ENCODE data around the gene MIPOL1. TPM values are rescaled to one million over a fixed set of nuclear protein-coding genes. Genes with fewer than 3 reads are reported as not detected.

Gene MIPOL1
- total RNA-seq, 1 experiment from 2014 or later = 15.4 TPM

DNA sequence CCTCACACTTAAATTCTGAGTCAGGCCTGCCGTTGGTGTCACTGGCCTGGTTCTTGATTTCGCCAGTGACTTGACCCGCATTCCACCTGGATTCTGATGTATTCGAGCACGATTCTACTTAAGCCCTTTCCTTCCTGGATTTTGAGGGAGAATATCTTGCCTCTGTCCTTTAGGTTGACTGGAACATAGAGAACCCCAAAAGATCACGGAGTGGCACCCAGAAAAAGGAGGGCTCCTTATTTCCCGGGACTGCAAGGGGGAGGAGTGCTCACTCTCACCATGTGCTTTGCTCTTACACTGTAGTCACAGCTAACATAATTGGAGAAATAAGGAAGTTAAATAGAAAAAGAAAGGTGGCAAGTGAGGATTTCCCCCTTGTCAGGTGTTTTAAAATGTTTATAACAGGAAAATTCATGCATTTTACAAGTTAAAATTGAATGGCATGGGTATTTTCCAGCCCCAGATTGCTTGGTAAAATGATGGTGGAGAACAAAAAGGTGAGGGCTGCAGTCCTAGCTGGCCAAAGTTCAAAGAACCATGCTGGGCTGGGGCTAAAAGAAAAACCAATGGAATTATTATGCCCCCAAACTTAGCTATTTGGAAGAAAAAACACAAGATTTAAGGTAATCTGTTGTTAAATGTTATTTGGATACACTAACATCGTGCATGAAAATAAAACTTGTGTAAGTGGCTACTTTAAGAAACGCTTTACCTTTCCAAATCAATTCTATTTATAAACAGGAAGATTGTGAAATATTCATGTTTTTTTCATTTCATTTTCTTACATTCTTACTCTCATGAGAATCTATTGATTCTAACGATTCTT is 388.4 kb downstream of the MIPOL1 start:
- intact Hi-C loops (cut with micrococcal nuclease) = no loop called here
- BruUV-seq (replicated peaks) = no TSS peak
- ChIA-PET CTCF (no interaction called here), POLR2A (no interaction called here), RAD21 (ENCODE audit: low non-redundant PET in 1 of 2, low total read pairs in 2 of 2, uncharacterized antibody in 2 of 2, unreplicated experiment in 2 of 2) (no interaction called here)
- Histone ChIP-seq H3K9me2 (ENCODE audit: insufficient read depth) (no peaks in the 10 kb centered on the region), H3K36me3 (ENCODE audit: control insufficient read depth in 1 of 2, insufficient read depth in 2 of 2, low read length in 2 of 2) (no peaks in the 10 kb centered on the region), H4K20me1 (ENCODE audit: insufficient read depth) (no peaks in the 10 kb centered on the region), H3K9ac (ENCODE audit: low read length) (no peak overlapping the region), H3K27ac (ENCODE audit: low read depth, low read length) (no peak overlapping the region), H3K27me3 (ENCODE audit: insufficient read depth, low read length) (no peaks in the 10 kb centered on the region), H3K9me3 (ENCODE audit: control insufficient read depth in 1 of 2, insufficient read depth in 1 of 2, low read depth in 1 of 2, low read length in 2 of 2) (no peaks in the 10 kb centered on the region), H3K4me1 (ENCODE audit: control insufficient read depth in 1 of 2, insufficient read depth in 2 of 2, low read length in 2 of 2) (peaks cover 5 to 26% of the 10 kb centered on the region in 2 experiments), H2AFZ (ENCODE audit: low read depth, low read length, poor library complexity, severe bottlenecking) (no peak overlapping the region), H3K4me2 (ENCODE audit: low read length) (no peak overlapping the region), H3K79me2 (ENCODE audit: insufficient read depth, low read length) (no peaks in the 10 kb centered on the region), H3K4me3 (replicated peaks in 1 of 2; ENCODE audit: low read depth in 1 of 2, low read length in 2 of 2) (no peak overlapping the region)
- ATAC-seq (no peak), DNase-seq (ENCODE audit: low read depth, low spot score) (no peak)
- no peak for TF ChIP-seq FOSL1 (IDR thresholded peaks at IDR 0.05; ENCODE audit: low read depth)
- no peak for TF ChIP-seq YY1 (IDR thresholded peaks at IDR 0.05; ENCODE audit: extremely low read depth, insufficient replicate concordance, low read depth, low read length)
- no peak for TF ChIP-seq ZFX (IDR thresholded peaks at IDR 0.05)
- no peak for TF ChIP-seq POLR2AphosphoS5 (IDR thresholded peaks at IDR 0.05; ENCODE audit: low read depth, low read length)
- TF ChIP-seq ZNF274 (IDR thresholded peaks at IDR 0.05; ENCODE audit: low read depth, low read length) = no peak
- TF ChIP-seq RAD21 (IDR thresholded peaks at IDR 0.05; ENCODE audit: low read depth) = no peak

DNA sequence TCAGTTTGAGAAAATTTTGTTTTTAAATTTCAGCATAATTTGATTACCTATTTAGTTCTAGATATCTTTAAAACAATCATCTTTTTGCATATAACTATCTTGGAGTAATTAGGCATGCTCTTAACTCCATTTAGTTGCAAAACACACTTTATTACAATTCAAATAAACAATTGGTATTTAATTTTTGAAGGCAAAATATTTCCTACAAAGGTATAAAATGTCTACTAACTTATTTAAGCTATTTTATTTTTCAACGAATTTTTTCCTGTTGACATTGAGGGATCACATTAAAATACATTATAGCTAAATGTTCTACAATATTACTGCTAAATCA is 389.0 kb downstream of the MIPOL1 start:
- H3K9ac ChIP-seq (ENCODE audit: low read length) = no peak overlapping the region
- DNase-seq (ENCODE audit: low read depth, low spot score) = no peak
- CTCF ChIA-PET = no interaction called here
- POLR2A ChIA-PET = no interaction called here
- no peak overlapping the region for H3K4me2 ChIP-seq (ENCODE audit: low read length)
- no peaks in the 10 kb centered on the region for H3K9me2 ChIP-seq (ENCODE audit: insufficient read depth)
- ATAC-seq = no peak
- H3K27me3 ChIP-seq (ENCODE audit: insufficient read depth, low read length) = no peaks in the 10 kb centered on the region
- H4K20me1 ChIP-seq (ENCODE audit: insufficient read depth) = no peaks in the 10 kb centered on the region
- H3K4me1 ChIP-seq (ENCODE audit: control insufficient read depth in 1 of 2, insufficient read depth in 2 of 2, low read length in 2 of 2) = peaks cover 5 to 26% of the 10 kb centered on the region in 2 experiments
- intact Hi-C loops (cut with micrococcal nuclease) = no loop called here
- no peak overlapping the region for H3K27ac ChIP-seq (ENCODE audit: low read depth, low read length)
- RAD21 ChIA-PET (ENCODE audit: low non-redundant PET in 1 of 2, low total read pairs in 2 of 2, uncharacterized antibody in 2 of 2, unreplicated experiment in 2 of 2) = no interaction called here
- no peaks in the 10 kb centered on the region for H3K9me3 ChIP-seq (ENCODE audit: control insufficient read depth in 1 of 2, insufficient read depth in 1 of 2, low read depth in 1 of 2, low read length in 2 of 2)
- no peak overlapping the region for H2AFZ ChIP-seq (ENCODE audit: low read depth, low read length, poor library complexity, severe bottlenecking)
- no TSS peak for BruUV-seq (replicated peaks)
- H3K79me2 ChIP-seq (ENCODE audit: insufficient read depth, low read length) = no peaks in the 10 kb centered on the region
- H3K36me3 ChIP-seq (ENCODE audit: control insufficient read depth in 1 of 2, insufficient read depth in 2 of 2, low read length in 2 of 2) = no peaks in the 10 kb centered on the region
- H3K4me3 ChIP-seq (replicated peaks in 1 of 2; ENCODE audit: low read depth in 1 of 2, low read length in 2 of 2) = no peak overlapping the region
- no peak for TF ChIP-seq FOSL1 (IDR thresholded peaks at IDR 0.05; ENCODE audit: low read depth)
- no peak for TF ChIP-seq TCF7L2 (IDR thresholded peaks at IDR 0.05; ENCODE audit: borderline replicate concordance, extremely low read depth, insufficient read depth, insufficient read length)
- TF ChIP-seq SRF (IDR thresholded peaks at IDR 0.05; ENCODE audit: low read depth) = no peak
- TF ChIP-seq YY1 (IDR thresholded peaks at IDR 0.05; ENCODE audit: extremely low read depth, insufficient replicate concordance, low read depth, low read length) = no peak
- no peak for TF ChIP-seq EZH2 (IDR thresholded peaks at IDR 0.05)

Measured in HCT116 (cell line).